GM21423 (cell line): ENCODE measurements around the gene ASF1B.
A peak's percentile ranks its signal among the peaks of the same experiment; 100 is the strongest.

Experiments
- ATAC-seq: cut with Tn5 transposase; IDR thresholded peaks from one replicate; pipeline ENCODE4 v1.9.1; 2021; ENCODE audit warnings: mild to moderate bottlenecking, moderate library complexity; ENCODE audit not compliant: unreplicated experiment

Gene ASF1B

GRCh38 chr19:14089662-14090508 lies 46.5 kb downstream of the ASF1B start:
- ATAC-seq, result no peak

DNA sequence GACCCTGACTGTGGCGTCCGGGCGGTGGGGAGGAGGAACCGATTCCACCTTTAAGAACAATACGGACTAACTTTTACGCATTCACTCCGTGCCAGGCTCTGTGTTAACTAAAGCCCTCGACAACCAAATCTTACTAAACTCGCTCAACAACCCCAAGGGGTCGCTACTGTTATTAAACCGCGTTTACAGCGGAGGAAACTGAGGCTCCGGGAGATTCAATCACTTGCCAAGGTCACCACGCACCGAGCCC lies 47.1 kb downstream of the ASF1B start:
- no peak for ATAC-seq

GRCh38 chr19:14088634-14089411 lies 47.6 kb downstream of the ASF1B start:
- no peak for ATAC-seq

DNA sequence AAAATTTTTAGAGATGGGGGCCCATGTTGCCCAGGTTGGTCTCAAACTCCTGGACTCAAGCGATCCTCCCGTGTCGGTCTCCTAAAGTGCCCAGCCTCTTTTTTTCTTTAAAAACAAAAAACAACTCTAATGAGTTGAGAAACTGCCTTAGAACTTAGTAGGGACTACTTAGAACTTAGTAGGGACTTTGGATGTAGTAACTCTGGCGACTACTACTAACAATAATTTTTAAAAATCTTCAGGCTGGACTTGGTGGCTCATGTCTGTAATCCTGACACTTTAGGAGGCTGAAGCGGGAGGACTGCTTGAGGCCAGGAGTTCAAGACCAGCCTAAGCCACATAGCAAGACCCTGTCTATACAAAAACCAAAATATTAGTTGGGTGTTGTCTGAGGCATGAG lies 50.3 kb downstream of the ASF1B start:
- no peak for ATAC-seq

GRCh38 chr19:14085309-14085995 lies 50.9 kb downstream of the ASF1B start, which contains the start of gene C19orf67:
Gene C19orf67 (minus strand): TSS chr19:14085783. CDS start chr19:14085627, 156 bp downstream.
- no peak for ATAC-seq

- ATAC-seq, result no peak
Measured at GRCh38 chr19:14082675-14082960, 53.8 kb downstream of the ASF1B start.

DNA sequence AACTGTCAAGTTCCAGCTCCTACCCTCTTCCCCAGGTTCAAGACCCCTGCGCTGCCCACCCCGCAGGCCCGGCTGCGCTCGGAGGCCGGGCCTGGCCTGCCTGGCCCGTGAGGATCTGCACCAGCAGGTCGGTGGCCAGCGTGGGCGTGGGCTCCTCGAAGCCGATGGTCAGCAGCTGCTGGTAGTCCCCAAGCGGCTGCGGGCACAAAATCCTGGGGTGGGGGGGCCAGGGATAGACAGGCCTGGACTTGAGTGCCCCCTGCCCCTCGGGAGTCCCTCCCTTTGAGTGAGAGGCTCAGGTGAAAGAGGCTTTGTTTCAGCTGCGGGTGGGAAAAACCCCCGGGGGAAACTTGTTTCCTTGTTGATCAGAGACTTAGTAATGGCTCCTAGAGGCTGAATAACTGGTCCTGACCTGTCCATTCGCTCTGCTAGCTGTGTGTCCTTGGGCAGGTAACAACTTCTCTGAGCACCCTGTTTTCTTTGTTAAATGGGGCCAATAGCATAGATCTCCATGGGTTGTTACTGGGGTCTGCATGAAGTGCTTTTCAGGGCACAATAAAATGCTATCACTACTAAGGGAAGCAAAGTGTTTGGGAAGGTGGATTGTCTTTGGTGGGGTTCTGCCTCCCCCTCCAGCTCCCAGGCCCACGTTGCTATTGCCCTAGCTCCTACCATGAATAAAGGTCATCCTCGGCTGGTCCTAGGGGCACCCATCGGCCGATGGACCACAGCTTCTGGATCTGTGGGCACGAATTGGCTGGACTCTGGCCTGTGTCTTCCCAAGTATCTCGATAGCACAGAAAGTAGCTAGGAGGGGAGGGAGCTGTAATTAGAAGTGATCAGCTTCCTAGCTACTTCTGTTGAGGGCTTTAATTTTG lies 54.4 kb downstream of the ASF1B start:
- peak; percentile 14 for ATAC-seq

- peak; percentile 86 for ATAC-seq
Measured at GRCh38 chr19:14080887-14081796, 55.2 kb downstream of the ASF1B start.

DNA sequence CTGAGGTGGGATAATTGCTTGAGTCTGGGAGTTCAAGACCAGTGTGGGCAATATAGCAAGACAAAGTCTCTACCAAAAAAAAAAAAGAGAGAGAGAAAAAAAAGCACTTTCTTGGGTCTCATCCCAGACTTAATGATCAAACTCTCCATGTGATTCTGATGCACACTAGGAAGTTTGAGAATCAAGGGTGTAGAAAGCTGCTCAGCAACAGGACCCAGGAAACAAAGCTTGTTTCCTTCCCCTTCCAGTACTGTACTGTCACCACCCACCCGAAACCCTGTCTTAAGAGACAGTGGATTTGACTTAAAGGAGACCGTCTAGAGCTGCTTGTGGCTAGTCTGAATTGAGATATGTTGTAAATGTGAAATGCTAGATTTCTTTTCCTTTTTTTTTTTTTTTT lies 58.0 kb downstream of the ASF1B start:
- no peak for ATAC-seq

DNA sequence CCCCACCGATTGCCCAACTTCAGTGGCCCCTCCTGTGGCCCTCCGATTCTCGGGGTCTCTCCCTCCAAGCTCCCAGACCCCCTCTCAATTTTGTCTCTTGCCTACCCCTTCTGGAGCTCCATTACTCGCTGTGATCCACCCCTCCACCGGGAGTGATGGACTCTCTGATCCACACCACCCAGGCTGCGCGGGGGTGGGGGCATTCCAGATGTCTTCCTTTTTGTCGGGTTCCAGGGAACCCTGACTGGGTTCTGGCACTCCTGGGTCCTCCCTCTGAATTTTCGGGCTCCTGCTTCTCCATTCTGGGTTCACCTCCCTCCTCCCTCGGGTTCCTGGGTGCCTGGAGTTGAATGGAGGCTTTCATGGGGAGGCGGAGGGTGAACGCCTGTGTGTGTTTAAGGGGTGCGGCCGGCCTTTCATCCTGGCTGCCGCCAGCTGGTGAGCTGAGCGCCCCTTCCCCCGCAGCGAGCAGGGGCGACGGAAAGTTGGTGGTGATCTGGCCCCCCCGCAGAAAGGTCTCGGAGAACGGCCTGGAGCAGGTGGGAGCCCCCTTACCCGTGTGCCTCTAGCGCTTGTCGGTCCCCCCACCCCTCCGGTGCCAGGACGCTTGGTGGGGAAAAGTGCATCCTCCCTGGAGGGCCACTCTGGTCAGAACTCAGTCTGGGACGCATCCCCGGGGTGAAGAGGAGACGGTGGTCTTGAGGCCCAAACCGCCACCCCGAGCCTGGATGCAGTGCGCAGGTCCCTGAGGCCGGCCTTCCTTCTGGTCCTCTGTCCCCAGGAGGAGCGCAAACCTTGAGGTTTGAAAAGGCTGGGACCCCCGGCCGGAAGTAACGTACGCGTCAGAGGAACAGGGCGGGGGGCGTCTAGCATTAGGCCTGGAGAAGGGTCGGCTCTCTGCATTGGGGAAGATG lies 62.2 kb downstream of the ASF1B start:
- no peak for ATAC-seq

GRCh38 chr19:14073261-14073924 lies 63.0 kb downstream of the ASF1B start:
- ATAC-seq, result peak; percentile 44

DNA sequence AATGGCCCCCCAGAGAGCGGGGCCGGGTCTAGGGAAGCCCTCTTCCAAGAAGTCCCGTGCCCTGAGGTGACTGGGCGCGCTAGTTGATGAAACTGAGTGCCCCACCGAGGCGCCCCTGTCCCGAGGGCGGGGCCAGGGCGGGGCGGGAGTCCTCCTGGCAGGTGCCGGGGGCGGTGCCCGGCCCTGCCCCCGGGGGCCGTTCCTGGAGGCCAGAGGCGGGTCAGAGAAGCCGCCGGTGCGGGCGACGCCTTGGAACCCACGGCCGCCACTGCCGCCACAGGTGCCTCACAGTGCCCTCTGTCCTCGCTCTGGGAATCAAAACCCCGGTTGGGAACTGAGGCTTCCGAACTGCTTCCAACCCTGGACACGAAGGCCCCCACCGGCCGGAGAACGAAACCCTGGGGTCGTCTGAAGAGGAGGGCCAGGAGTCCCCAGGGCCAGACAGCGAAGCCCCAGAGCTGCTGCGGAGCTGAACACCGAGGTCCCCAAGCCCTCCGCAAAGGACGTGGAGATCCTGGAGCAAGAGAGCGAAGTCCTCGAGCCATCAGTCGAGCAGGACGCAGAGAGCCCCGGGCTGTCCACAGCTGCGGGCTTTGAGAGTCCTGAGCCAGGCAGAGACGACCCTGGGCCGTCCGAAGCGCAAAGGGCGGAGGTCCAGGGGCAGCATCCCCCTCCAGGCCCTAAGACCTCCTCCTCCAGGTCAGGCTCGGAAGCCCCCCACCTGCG lies 63.7 kb downstream of the ASF1B start, which contains the start of gene MISP3:
Gene MISP3 (plus strand): TSS at position 252 of the 726 bp plus-strand sequence. CDS start 524 bp downstream, outside the sequence.
- no peak for ATAC-seq

DNA sequence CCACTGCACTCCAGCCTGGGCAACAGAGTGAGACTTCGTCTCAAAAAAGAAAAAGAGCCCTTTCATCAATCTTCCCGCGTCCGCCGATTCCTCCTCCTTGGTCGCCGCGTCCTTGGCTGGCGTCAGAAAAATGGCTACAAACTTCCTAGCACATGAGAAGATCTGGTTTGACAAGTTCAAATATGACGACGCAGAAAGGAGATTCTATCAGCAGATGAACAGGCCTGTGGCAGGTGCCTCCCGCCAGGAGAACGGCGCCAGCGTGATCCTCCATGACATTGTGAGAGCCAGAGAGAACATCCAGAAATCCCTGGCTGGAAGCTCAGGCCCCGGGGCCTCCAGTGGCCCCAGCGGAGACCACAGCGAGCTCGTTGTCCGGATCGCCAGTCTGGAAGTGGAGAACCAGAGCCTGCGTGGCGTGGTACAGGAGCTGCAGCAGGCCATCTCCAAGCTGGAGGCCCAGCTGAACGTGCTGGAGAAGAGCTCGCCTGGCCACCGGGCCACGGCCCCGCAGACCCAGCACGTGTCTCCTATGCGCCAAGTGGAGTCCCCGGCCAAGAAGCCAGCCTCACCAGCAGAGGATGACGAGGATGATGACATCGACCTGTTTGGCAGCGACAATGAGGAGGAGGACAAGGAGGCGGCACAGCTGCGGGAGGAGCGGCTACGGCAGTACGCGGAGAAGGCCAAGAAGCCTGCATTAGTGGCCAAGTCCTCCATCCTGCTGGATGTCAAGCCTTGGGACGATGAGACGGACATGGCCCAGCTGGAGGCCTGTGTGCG lies 65.9 kb downstream of the ASF1B start:
- ATAC-seq, result no peak
